Uterus (tissue), 4 donors: Measurements from ENCODE around the gene GNAT1. TPM values are rescaled to one million over a fixed set of nuclear protein-coding genes. Genes with fewer than 3 reads are reported as not detected.
A peak's percentile ranks its signal among the peaks of the same experiment; 100 is the strongest.

Experiments used
- DNase-seq, 2 donors: peaks; one replicate each; pipeline ENCODE4 v3.0.0-alpha.2; 2019 to 2020
- H3K27ac ChIP-seq, 2 donors: fragments of 200-600 bp; sonication (generic); 1 replicate in 1 of 2; 2 replicates in 1 of 2; pipeline ENCODE4 v1.5.1; 2016 to 2018
- H3K27me3 ChIP-seq, 2 donors: fragments of 200-600 bp; sonication (generic); one replicate each; pipeline ENCODE4 v1.5.1; 2018 to 2019; ENCODE audit warnings: control low read depth in 1 of 2
- H3K36me3 ChIP-seq, 2 donors: fragments of 200-600 bp; sonication (generic); one replicate each; pipeline ENCODE4 v1.5.1; 2019; ENCODE audit warnings: control low read depth in 1 of 2
- H3K4me1 ChIP-seq, 2 donors: fragments of 200-600 bp; sonication (generic); one replicate each; pipeline ENCODE4 v1.5.1; 2018 to 2019; ENCODE audit warnings: control low read depth in 1 of 2
- H3K4me3 ChIP-seq, 2 donors: fragments of 200-600 bp; sonication (generic); 1 replicate in 1 of 2; 2 replicates in 1 of 2; pipeline ENCODE4 v1.5.1; 2018 to 2019; ENCODE audit warnings: mild to moderate bottlenecking in 1 of 2
- H3K9me3 ChIP-seq, 2 donors: fragments of 200-600 bp; sonication (generic); one replicate each; pipeline ENCODE4 v1.5.1; 2019; ENCODE audit warnings: control low read depth in 1 of 2
- POLR2A ChIP-seq, 2 donors: fragments of 450-650 bp; IDR thresholded peaks; one replicate each; pipeline ENCODE4 v1.6.1; 2016; ENCODE audit warnings: antibody characterized with exemption in 2 of 2, mild to moderate bottlenecking in 1 of 2, moderate library complexity in 1 of 2
- intact Hi-C: fragments of 100-400 bp; cut with DNase I; formaldehyde crosslinking; loops from one replicate; pipeline ENCODE4 v1.15.1; 2023; ENCODE audit warnings: low total_unique reads
- total RNA-seq, 4 donors: library from RNA; depleted of rRNA in 3 of 4; stranded (reverse); fragments of >200 nt in 3 of 4; gene quantifications; one replicate each; pipeline versions ENCODE4 v1.1.0 to v1.2.4, GENCODE V29; 2014 to 2023
- TF ChIP-seq, protein P1 (sequence below), 4 experiments: fragments of 200-600 bp in 2 of 4; fragments of 450-650 bp in 2 of 4; sonication (generic) in 2 of 4; IDR thresholded peaks; one replicate each; pipeline ENCODE4 v1.5.1; 2016 to 2019; ENCODE audit warnings: antibody characterized with exemption in 4 of 4, mild to moderate bottlenecking in 2 of 4, moderate library complexity in 1 of 4
- donor health status: DM: yes; HTN: yes; CAD: no.

Gene GNAT1
- total RNA-seq, 4 donors from 2014 or later, result not detected

DNA sequence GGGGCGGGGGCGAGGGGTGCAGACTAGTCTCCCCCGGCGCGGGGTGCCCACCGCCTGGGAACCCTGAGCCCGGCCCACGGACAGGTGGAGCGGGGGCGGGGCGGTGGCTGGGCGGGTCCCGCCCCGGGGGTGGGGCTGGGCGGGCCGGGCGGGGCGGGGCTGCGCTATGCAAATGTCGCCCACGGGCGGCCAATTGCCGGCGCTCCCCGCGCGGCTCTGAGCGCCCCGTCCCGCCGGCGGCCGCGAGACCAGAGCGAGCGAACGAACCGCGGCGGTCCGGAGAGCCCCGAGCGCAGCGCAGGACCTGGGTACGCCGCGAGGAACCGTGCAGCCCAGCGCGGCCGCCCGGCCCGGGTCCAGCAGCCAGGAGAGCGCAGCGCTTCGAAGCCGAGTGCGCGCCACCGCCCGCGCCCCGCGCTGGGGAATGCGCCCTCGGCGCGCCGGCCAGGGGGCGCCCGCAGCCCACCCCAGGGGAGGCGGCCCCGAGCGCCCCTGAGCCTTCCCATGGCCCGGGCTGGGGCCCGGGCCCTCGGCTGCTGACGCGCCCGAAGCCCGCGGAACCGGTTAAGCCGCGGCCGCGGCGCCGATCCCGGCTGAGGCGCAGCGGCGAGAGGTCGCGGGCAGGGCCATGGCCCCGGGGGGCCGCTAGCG, 36.4 kb upstream of the GNAT1 start, which contains the start of gene SEMA3F:
TSS of gene SEMA3F (plus strand) at position 485 of the 651 bp plus-strand sequence. CDS start 4,299 bp downstream, outside the sequence.
- intact Hi-C loops, result no loop called here
- TF ChIP-seq POLR2A (IDR thresholded peaks at IDR 0.05), result peak; percentile 72 to 77
- TF ChIP-seq, protein P1, sequence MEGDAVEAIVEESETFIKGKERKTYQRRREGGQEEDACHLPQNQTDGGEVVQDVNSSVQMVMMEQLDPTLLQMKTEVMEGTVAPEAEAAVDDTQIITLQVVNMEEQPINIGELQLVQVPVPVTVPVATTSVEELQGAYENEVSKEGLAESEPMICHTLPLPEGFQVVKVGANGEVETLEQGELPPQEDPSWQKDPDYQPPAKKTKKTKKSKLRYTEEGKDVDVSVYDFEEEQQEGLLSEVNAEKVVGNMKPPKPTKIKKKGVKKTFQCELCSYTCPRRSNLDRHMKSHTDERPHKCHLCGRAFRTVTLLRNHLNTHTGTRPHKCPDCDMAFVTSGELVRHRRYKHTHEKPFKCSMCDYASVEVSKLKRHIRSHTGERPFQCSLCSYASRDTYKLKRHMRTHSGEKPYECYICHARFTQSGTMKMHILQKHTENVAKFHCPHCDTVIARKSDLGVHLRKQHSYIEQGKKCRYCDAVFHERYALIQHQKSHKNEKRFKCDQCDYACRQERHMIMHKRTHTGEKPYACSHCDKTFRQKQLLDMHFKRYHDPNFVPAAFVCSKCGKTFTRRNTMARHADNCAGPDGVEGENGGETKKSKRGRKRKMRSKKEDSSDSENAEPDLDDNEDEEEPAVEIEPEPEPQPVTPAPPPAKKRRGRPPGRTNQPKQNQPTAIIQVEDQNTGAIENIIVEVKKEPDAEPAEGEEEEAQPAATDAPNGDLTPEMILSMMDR (IDR thresholded peaks at IDR 0.05), result peak in 3 of 4 experiments; percentile 37 to 58 (median 53)
- Histone ChIP-seq H3K4me3 (peak within 1 kb of the TSS; percentile 36 to 47), H3K27ac (peak within 1 kb of the TSS; percentile 81 to 84), H3K36me3 (no peaks in the 10 kb centered on the region), H3K4me1 (peaks cover 0 to 19% of the 10 kb centered on the region in 2 donors), H3K27me3 (no peaks in the 10 kb centered on the region), H3K9me3 (no peaks in the 10 kb centered on the region)
- DNase-seq, result peak; percentile 48 to 60

DNA sequence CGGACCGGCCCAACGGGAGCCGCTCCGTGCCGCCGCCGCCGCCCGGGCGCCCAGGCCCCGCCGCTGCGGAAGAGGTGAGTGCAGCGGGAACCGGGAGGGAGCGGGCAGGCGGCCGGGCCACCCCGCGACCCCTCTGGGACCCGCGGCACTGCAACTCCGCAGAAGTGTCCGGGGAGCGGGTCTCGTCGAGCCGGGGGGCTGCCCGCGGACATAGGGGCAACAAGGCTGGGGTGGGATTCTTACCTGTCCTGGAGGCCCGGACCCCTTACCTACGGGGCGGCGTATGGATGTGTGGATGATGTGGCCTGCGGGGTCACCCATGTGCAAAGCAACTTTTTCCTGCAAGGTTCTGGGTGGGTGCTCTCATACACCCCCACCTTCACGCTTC, 35.9 kb upstream of the GNAT1 start:
- no peak for TF ChIP-seq POLR2A (IDR thresholded peaks at IDR 0.05)
- TF ChIP-seq, protein P1 (IDR thresholded peaks at IDR 0.05), result no peak
- peak overlapping the region; percentile 81 to 84 for H3K27ac ChIP-seq
- peaks cover 0 to 24% of the 10 kb centered on the region in 2 donors for H3K4me1 ChIP-seq
- DNase-seq, result no peak
- intact Hi-C loops, result no loop called here
- H3K27me3 ChIP-seq, result no peaks in the 10 kb centered on the region
- peak overlapping the region; percentile 36 to 47 for H3K4me3 ChIP-seq
- no peaks in the 10 kb centered on the region for H3K9me3 ChIP-seq
- H3K36me3 ChIP-seq, result no peaks in the 10 kb centered on the region

DNA sequence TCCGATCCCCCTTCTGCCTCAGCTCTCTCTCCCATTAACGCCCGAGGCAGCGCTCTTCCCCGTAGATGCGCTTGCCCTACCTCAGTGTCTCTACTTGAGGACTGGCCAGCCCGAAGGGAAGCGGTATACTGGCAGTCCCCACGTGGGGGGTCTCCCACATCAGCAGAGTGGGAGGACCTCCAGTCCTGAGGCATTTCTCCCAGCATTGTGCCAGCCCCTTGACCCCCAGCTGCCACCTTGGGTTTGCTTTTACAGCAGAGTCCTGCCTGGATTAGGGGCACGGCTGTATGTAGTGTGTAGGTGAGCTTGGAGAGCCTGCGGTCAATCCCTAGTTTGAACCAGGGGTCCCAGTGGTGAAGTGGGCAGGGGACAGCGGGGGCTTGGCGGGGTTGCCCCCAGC, 35.5 kb upstream of the GNAT1 start:
- intact Hi-C loops, result no loop called here
- H3K27ac ChIP-seq, result peak overlapping the region; percentile 81 to 84

DNA sequence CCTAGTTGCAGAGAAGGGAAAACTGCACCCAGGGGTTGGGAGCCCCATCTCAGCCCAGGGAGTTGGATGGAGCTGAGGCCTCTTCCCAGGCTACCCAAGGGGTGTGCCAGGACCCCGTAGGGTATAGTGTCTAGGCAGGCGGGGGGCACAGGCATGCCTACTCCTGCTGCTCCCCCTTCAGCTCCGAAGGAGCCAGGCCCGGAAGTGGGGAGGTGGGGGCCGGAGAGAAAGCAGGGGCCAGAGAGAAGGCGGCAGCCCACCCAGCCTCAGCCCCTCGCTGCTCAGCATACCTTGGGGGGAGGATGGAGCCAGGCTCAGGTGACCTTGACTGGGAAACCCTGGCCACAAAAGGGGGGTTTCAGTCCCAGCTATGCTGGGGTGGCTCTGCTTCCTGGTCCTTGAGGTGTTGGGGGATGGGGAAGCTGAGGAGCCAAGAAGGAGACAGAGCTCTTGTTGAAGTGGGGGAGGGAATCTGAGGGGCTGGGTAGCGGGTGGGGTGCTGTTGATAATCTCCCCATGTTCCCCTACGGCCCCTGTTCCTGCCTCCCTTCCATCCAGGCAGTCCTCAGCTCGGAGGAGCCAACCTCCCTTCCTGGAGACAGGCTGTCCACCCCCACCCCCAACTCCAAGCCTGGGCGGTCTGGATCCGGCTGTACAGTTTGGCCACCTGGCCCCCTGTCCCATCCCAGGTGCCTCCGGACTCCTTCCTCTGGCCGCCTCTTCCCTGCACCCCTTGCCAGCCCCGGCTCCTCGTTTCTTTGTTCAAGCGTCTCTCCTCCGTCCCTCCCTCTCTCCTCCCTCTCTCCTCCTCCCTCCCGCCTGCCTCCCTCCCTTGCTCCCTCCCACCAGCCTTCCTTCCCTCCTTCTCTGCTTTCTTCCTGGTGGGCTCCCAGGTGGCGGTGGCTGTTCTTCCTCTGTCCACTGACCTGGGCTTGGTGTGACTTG, 34.6 kb upstream of the GNAT1 start:
- H3K36me3 ChIP-seq, result no peaks in the 10 kb centered on the region

More for the DNA sequence above, 35.5 kb upstream of the GNAT1 start:
- DNase-seq, result no peak
- Histone ChIP-seq H3K4me1 (peaks cover 0 to 28% of the 10 kb centered on the region in 2 donors), H3K36me3 (no peaks in the 10 kb centered on the region), H3K27me3 (no peaks in the 10 kb centered on the region), H3K4me3 (peak overlapping the region; percentile 36 to 47), H3K9me3 (no peaks in the 10 kb centered on the region)
- TF ChIP-seq, protein P1 (IDR thresholded peaks at IDR 0.05), result no peak
- TF ChIP-seq POLR2A (IDR thresholded peaks at IDR 0.05), result no peak

More for the DNA sequence above, 34.6 kb upstream of the GNAT1 start:
- H3K4me1 ChIP-seq, result peaks cover 0 to 29% of the 10 kb centered on the region in 2 donors
- intact Hi-C loops, result no loop called here
- H3K9me3 ChIP-seq, result no peaks in the 10 kb centered on the region
- TF ChIP-seq POLR2A (IDR thresholded peaks at IDR 0.05), result no peak
- TF ChIP-seq, protein P1 (IDR thresholded peaks at IDR 0.05), result no peak
- no peaks in the 10 kb centered on the region for H3K27me3 ChIP-seq
- peak overlapping the region; percentile 81 to 84 for H3K27ac ChIP-seq
- H3K4me3 ChIP-seq, result peak overlapping the region; percentile 22 to 36
- DNase-seq, result no peak
